Measurements from ENCODE around the gene DGKE. TPM values are rescaled to one million over a fixed set of nuclear protein-coding genes. Genes with fewer than 3 reads are reported as not detected.

Gene DGKE
- total RNA-seq, 1 experiment from 2014 or later, result 10.0 TPM

- intact Hi-C loops (cut with micrococcal nuclease; ENCODE audit: unreplicated experiment), result no loop called here
- H3K4me3 ChIP-seq (ENCODE audit: low read depth, low read length, poor library complexity, severe bottlenecking), result no peak overlapping the region
- ChIA-PET POLR2A (ENCODE audit: low non-redundant PET) (no interaction called here), CTCF (no interaction called here)
- peaks cover 7% of the 10 kb centered on the region for H3K36me3 ChIP-seq (ENCODE audit: insufficient read depth, low read length, poor library complexity, severe bottlenecking)
- no peak for DNase-seq (ENCODE audit: low spot score)
- BruUV-seq (replicated peaks), result no TSS peak
- H3K9me3 ChIP-seq (ENCODE audit: low read depth, low read length, poor library complexity, severe bottlenecking), result peaks cover 10% of the 10 kb centered on the region
- TF ChIP-seq EZH2 (IDR thresholded peaks at IDR 0.05; ENCODE audit: borderline replicate concordance, low read depth, low read length, poor library complexity, severe bottlenecking), result no peak
- no peak for TF ChIP-seq CTCF (conservative IDR thresholded peaks at IDR 0.05; ENCODE audit: low read depth, low read length)
- H3K27me3 ChIP-seq (replicated peaks; ENCODE audit: insufficient read depth, low read depth, low read length, poor library complexity), result no peaks in the 10 kb centered on the region
- H3K4me1 ChIP-seq (ENCODE audit: insufficient read depth, low read length, poor library complexity, severe bottlenecking), result no peaks in the 10 kb centered on the region
- no peak overlapping the region for H3K27ac ChIP-seq (ENCODE audit: low read depth, low read length, poor library complexity, severe bottlenecking)
These were observed 53.2 kb downstream of the DGKE start for GRCh38 chr17:56887105-56887504.

DNA sequence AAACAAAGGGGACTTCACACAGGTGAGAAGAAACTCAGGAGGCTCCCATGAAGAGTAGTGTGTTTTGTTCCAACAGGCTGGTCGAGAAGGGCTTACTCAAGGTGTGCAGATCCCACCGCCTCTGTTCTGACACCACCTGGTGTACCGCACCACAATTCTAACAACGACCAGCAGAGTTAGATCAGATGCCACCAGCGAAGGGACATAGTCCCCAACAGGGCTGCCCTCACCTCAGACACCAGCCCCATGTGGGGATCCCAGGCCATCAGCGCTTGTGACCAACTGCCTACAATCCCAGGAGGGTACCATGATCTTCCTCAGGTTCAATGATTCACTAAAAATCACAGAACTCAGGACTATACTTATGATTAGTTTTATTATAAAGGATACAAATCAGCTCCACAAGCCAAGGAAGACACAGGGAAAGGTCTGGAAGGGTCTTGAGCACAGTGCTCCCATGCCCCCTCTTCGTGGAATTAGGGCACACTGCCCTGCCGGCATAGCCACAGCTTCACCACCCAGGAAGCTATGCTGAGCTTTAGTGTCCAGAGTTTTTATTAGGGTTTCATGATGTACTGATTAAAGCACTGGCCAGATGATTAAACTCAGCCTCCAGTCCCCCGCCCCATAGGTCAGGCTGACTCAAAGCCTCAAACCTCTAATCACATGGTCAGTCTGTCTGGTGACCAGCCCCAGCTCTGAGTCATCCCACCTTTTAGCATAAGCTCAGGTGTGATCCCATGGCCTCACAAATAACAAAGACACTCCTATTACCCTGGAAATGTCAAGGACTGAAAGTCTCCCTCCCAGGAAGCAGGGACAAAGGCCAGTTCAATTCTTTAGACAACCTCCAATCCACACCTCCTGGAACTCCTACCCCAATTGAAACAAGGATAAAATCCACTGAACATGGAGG, 53.9 kb downstream of the DGKE start:
- Histone ChIP-seq H3K9me3 (ENCODE audit: low read depth, low read length, poor library complexity, severe bottlenecking) (peaks cover 10% of the 10 kb centered on the region), H3K27ac (ENCODE audit: low read depth, low read length, poor library complexity, severe bottlenecking) (no peak overlapping the region), H3K4me3 (ENCODE audit: low read depth, low read length, poor library complexity, severe bottlenecking) (no peak overlapping the region), H3K36me3 (ENCODE audit: insufficient read depth, low read length, poor library complexity, severe bottlenecking) (peaks cover 7% of the 10 kb centered on the region), H3K27me3 (replicated peaks; ENCODE audit: insufficient read depth, low read depth, low read length, poor library complexity) (no peaks in the 10 kb centered on the region), H3K4me1 (ENCODE audit: insufficient read depth, low read length, poor library complexity, severe bottlenecking) (no peaks in the 10 kb centered on the region)
- TSS peak; percentile 30 for BruUV-seq (replicated peaks)
- TF ChIP-seq EZH2 (IDR thresholded peaks at IDR 0.05; ENCODE audit: borderline replicate concordance, low read depth, low read length, poor library complexity, severe bottlenecking), result no peak
- TF ChIP-seq CTCF (conservative IDR thresholded peaks at IDR 0.05; ENCODE audit: low read depth, low read length), result no peak
- ChIA-PET CTCF (no interaction called here), POLR2A (ENCODE audit: low non-redundant PET) (no interaction called here)
- DNase-seq (ENCODE audit: low spot score), result no peak
- intact Hi-C loops (cut with micrococcal nuclease; ENCODE audit: unreplicated experiment), result no loop called here

DNA sequence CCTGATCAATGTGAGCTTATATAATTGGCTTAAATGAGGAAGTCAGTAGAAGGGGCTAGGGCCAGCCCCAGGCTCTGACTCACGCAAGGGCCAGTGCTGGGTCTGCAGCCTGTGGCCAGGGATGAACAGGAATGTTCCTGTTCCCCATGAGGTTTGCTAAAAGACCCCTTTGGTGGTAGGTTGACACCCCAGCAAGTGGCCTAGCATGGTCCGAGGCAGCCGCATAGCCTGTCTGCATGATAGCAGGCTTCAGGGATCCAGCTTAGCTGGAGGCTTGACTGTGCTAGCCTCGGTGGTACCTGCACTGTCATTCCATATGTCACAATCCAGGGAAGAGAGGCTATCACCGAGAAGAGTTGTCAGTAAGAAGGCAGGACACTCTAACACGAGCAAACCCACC, 56.4 kb downstream of the DGKE start:
- peaks cover 17% of the 10 kb centered on the region for H3K36me3 ChIP-seq (ENCODE audit: insufficient read depth, low read length, poor library complexity, severe bottlenecking)
- POLR2A ChIA-PET (ENCODE audit: low non-redundant PET), result no interaction called here
- no peaks in the 10 kb centered on the region for H3K27me3 ChIP-seq (replicated peaks; ENCODE audit: insufficient read depth, low read depth, low read length, poor library complexity)
- CTCF ChIA-PET, result no interaction called here
- BruUV-seq (replicated peaks), result no TSS peak
- TF ChIP-seq CTCF (conservative IDR thresholded peaks at IDR 0.05; ENCODE audit: low read depth, low read length) (no peak), EZH2 (IDR thresholded peaks at IDR 0.05; ENCODE audit: borderline replicate concordance, low read depth, low read length, poor library complexity, severe bottlenecking) (no peak)
- no peak overlapping the region for H3K4me3 ChIP-seq (ENCODE audit: low read depth, low read length, poor library complexity, severe bottlenecking)
- no peaks in the 10 kb centered on the region for H3K4me1 ChIP-seq (ENCODE audit: insufficient read depth, low read length, poor library complexity, severe bottlenecking)
- DNase-seq (ENCODE audit: low spot score), result no peak
- H3K9me3 ChIP-seq (ENCODE audit: low read depth, low read length, poor library complexity, severe bottlenecking), result peaks cover 10% of the 10 kb centered on the region
- intact Hi-C loops (cut with micrococcal nuclease; ENCODE audit: unreplicated experiment), result no loop called here
- no peak overlapping the region for H3K27ac ChIP-seq (ENCODE audit: low read depth, low read length, poor library complexity, severe bottlenecking)

Data from A673 (cell line).